Left cardiac atrium (tissue), 4 donors: ENCODE results near the gene ATP11C. TPM values are rescaled to one million over a fixed set of nuclear protein-coding genes. Genes with fewer than 3 reads are reported as not detected.
"Not testable (repeated sequence)": the region's sequence is repeated elsewhere in the genome, so short reads cannot be mapped to it uniquely, and the experiment has no call there.

Experiments used
- ATAC-seq, 2 donors: fragments of 200-7000 bp; cut with Tn5 transposase; one replicate each; pipeline ENCODE4 v1.9.1; 2020; ENCODE audit warnings: mild to moderate bottlenecking in 2 of 2, moderate library complexity in 2 of 2
- DNase-seq: peaks from one replicate; pipeline ENCODE4 v3.0.0-alpha.2; 2020
- intact Hi-C, 2 donors: fragments of 100-400 bp; cut with DNase I; formaldehyde crosslinking; loops; one replicate each; pipeline versions ENCODE4 v1.14.1 to v1.15.1; 2022 to 2023
- total RNA-seq, 2 donors: library from RNA; stranded (reverse); fragmentation: NEBNext Ultra II Directional; extraction: Animal tissue kit (Norgen Biotek cat#: 25700); gene quantifications; one replicate each; pipeline ENCODE4 v1.2.1, GENCODE V29; 2021
- donor health status: DM: no; HTN: yes; CAD: no.
- donor health status: DM: no; HTN: yes; CAD: no; lungs with severe emphysema.
- donor health status: DM: yes; HTN: yes; CAD: no.
- donor health status: Dilated cardiomyopathy.

ATP11C gene
- total RNA-seq, 2 donors from 2014 or later, result 7.2 to 10.9 TPM

DNA sequence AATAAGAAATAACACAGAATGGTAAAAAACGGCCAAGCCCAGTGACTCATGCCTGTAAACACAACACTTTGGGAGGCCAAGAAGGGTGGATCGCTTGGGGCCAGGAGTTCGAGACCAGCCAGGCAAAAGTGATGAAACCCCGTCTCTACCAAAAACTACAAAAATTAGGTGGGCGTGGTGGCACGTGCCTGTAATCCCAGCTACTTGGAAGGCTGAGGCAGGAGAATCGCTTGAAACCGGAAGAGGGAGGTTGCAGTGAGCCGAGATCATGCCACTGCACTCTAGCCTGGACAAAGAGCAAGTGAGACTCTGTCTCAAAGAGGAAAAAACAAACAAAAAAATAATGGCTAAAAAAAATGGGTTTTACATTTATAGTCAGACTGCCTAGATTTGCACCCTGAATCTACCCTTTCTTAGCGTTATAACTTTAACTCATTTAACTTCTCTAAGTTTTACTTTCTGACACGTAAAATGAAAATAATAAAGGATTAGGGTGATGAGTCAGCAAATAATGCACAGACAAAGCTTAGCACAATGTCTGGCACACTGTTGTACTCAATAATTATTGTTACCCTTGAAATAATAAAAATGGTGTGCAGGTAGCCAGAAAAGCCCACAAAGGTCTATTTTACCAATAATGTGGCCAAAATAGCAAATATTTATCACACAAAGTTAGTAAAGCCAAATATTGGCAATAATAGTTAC lies 55.0 kb downstream of the ATP11C start:
- intact Hi-C loops, result no loop called here
- ATAC-seq (no peak), DNase-seq (no peak)

DNA sequence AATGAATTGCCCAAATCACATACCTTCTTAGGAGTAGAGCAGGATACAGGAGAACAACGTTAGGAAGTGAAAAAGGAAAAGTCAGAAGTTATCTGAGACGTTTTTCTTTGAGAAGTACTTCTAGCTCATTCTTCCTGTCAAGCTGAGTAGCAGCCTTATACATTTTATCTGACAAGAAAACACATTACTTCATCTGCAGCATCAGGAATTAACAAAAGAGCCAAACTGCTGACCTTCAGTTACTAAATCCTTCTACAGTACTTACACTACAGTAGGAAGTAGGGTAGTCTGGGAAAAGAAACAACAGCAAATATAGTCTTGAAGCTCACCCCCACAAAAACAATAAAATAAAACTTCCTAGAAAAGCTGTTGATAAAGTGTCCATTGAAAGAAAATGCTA lies 57.0 kb downstream of the ATP11C start:
- intact Hi-C loops, result no loop called here
- no peak for ATAC-seq
- DNase-seq, result no peak

GRCh38 chrX:139869796-139870195 lies 63.1 kb downstream of the ATP11C start:
- no peak for ATAC-seq
- DNase-seq, result no peak
- intact Hi-C loops, result no loop called here

DNA sequence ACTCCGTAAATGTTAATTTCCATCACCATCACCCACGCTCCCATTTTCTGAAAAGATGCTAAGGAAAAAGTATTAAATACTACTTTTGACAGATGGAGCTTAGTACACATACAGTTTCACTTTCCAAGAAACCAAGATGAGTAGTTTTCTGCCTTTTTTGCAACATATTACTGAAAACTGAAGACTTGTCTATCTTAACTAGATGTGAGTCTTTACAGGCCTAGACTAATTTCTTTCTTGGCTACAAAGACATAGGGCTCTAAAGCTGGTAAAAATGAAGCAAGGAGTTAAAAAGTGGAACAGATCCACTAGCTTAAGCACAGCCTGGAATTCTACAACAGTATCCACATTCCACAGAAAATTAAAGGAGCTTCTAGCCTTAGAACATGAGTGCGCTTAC lies 68.2 kb downstream of the ATP11C start:
- intact Hi-C loops, result no loop called here
- DNase-seq (no peak), ATAC-seq (no peak)

DNA sequence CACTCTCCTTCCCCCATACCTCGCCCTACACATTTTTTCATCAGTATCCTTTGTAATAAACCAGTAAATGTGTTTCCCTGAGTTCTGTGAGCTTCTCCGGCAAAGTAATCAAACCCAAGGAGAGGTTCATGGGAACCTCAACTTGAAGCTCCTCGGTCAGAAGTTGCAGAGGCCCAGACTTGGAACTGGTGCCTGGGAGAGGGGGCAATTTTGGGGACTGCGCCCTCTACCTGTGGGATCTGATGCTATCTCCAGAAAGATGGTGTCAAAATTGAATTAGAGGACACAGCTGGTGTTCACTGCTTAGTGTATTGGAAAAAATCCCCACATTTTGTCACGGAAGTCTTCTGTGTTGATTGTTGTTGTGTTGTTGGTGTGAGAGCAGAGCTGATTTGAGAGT lies 70.6 kb downstream of the ATP11C start:
- intact Hi-C loops, result no loop called here
- no peak for DNase-seq
- ATAC-seq, result no peak

- DNase-seq, ATAC-seq, intact Hi-C loops: not testable (repeated sequence)
Observed at GRCh38 chrX:139856826-139857225, 76.0 kb downstream of the ATP11C start.

DNA sequence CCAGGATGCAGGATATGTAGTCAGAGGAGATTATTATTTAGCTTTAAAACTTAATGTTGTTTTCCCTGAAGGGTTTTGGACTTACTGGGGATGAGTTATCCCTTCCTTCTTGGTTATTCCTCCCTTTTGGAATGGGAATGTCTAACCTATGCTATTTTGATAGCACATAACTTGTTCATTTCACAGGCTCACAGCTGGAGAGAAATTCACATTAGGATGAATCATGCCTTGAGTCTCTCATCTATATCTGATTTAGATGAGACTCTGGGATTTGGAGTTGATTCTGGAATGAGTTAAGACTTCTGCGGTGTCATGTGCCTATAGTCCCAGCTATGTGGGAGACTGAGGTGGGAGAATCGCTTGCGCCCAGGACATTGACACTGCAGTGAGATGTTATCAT lies 81.1 kb downstream of the ATP11C start:
- ATAC-seq, result no peak
- intact Hi-C loops, result no loop called here

GRCh38 chrX:139850968-139851367 lies 81.9 kb downstream of the ATP11C start:
- DNase-seq (no peak), ATAC-seq (no peak)
- intact Hi-C loops, result no loop called here

More for the DNA sequence above, 81.1 kb downstream of the ATP11C start:
- DNase-seq, result no peak

DNA sequence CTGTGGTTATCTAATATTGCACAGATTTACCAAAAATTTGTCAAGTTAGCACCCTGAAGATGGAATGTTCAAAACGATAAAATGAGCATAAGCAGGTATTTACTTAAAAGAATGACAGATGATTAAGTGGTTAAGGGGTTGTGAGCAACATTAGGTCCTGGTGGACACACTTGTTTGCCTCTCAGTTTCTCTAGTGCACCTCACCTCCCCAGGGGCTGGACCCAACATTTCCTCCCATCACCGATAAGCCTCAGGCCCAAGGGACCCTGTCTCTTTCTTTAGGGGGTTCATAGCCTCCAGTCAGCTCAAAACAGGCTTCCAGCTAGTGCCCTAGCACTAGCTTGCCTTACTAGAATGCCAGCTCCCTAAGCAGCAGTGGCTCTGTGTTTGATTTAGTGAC lies 88.0 kb downstream of the ATP11C start:
- DNase-seq (no peak), ATAC-seq (no peak)
- intact Hi-C loops, result no loop called here

GRCh38 chrX:139844163-139844562 lies 88.7 kb downstream of the ATP11C start:
- no peak for DNase-seq
- intact Hi-C loops, result no loop called here
- peak in 1 of 2 donors; percentile 36 for ATAC-seq

DNA sequence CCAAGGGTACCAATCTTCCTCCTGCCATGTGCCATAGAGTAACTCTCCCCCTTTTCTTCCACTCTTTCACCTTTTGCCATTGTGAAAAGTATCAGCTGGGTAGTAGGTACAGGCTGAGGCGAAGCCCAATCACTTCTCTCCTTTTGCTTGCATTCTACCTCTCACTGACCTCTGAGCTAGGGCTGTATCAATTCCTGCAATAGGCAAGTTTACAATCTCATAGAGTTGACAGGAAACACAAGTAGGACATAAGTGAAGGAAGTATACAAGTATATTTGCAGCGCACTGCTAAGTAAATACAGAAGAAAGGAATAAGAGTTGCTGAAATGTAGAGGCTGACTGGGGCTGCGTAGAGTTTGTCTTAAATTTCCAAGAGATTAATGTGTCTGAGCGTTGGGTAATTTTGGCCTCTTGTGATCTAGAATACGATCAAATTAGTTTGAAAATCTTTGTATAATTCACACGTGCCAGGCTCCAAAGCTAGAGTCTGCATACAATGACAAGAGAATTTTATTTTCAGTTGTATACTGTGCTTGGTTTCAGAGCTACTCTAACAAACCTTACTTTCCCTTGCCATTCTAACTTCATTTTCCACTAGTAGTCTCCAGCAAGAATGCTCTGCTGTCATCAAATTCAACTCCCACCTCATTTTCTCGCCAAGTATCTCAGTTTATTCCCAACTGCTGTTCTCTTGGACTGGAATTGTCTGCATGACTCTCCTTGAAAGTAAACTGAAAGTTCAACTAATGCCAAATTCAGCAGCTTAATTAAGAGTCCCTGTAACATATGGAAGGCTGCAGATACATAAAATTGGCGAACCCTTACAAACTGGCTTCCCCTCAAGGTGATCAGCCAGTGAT lies 90.3 kb downstream of the ATP11C start:
- DNase-seq (no peak), ATAC-seq (peak; percentile 23 to 47)
- intact Hi-C loops, result no loop called here

DNA sequence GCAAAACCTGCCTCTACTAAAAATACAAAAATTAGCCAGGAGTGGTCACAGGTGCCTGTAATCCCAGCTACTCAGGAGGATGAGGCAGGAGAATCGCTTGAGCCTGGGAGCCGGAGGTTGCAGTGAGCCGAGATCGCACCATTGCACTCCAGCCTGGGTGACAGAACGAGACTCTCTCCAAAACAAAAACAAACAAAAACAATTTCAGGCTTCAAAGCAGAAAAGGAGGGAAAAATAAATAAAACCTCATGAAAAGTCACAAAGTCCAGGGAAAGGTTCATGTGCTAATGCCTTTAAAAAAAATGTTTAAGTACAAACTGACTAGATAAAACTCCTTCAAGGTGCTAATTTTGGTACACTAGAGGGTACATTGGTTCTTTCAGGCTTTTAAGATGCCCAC lies 96.5 kb downstream of the ATP11C start:
- DNase-seq, ATAC-seq, intact Hi-C loops: not testable (repeated sequence)

GRCh38 chrX:139834879-139835278 lies 98.0 kb downstream of the ATP11C start:
- intact Hi-C loops, result no loop called here
- DNase-seq (no peak), ATAC-seq (no peak)

- ATAC-seq (no peak), DNase-seq (no peak)
- intact Hi-C loops, result no loop called here
Observed at GRCh38 chrX:139832718-139833309, 100.0 kb downstream of the ATP11C start.

GRCh38 chrX:139831675-139832456 lies 101.0 kb downstream of the ATP11C start:
- intact Hi-C loops, result no loop called here
- peak; percentile 54 to 59 for ATAC-seq
- no peak for DNase-seq

- no peak for ATAC-seq
- no peak for DNase-seq
- intact Hi-C loops, result no loop called here
Observed at GRCh38 chrX:139831017-139831416, 101.8 kb downstream of the ATP11C start.

DNA sequence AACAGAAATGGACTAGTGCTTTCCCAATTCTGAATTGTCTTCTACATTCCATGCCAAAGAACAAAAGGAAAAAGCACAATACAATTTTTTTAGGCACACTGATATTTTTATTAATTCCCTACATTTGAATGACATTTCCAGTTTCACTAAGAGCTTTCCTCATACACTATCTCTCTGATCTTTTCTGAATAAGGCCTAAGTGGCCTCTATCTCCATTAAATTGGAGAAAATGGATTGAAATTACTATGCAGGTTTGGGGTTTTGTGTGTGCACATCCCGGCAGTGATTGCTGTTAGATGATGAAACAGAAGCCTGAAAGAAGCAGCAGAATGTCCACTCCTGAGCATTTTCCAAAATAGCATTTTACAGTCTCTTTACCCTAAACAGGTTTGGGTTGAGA lies 104.0 kb downstream of the ATP11C start:
- intact Hi-C loops, result no loop called here
- ATAC-seq, result no peak

DNA sequence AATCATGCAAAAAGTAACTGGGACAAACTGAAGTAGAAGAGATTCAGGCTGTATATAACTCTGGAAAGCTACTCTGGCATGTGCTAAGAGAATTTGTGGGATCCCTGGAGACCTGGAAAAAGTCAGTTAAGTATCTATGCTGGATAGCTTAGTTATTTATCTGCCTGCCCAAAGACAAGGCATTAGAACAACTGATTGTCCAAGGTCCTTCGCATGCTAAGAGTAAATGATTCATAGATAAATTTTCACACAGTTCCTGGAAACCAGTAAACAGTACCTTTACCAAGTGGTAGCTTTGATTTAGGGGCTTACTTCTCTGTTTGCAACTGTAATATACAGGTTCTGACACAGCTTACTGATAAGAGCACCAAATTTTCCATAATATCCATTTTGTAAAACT lies 104.8 kb downstream of the ATP11C start:
- intact Hi-C loops, result no loop called here
- DNase-seq (no peak), ATAC-seq (no peak)

More for the DNA sequence above, 104.0 kb downstream of the ATP11C start:
- no peak for DNase-seq
